NCI-H1436 treated with DMSO at 0.1 percent for 48 hours (cell line): Measurements from ENCODE around the gene CHRNE.
"Not testable (repeated sequence)": the region's sequence is repeated elsewhere in the genome, so short reads cannot be mapped to it uniquely, and the experiment has no call there.

ENCODE experiments used
- DNase-seq: peaks from one replicate; lab custom pipeline; 2025; lab: John Stamatoyannopoulos, UW

Gene CHRNE

DNA sequence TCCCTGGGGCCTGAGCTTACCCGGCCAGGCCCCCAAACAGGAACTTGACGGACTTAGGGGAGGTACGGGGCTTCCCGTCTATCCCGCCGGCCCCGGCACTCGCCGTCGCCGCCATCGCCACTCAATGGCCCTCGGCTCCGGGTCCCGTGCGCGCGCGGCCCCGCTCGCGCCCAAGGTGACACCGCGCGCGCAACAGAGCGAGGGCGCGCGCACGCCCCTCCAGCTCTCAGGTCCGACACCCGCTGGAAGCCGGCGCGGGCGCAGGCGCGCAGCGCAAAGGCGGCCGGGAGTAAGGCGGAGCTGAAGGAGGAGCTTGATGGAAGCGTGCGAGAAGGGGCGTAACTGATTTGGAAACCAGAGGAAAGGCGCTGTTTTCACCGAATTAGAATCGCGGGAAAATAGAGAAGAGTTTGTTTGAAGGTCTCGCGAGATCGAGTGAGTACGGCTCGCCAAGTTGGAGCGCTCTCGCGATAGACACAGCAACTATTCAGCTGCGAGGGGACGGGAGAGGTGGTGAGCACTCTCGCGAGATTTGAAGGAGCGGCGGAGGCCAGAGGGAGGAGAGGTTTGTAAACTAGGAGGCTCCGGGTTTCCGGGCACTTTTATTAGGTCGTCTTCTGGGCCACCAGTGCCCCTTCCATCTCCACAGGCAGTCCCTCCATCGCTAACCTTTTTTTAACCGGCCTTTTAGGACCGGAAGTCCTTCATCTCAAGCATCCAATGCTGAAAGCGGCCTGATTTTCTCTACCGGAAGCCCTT is 37.1 kb upstream of the CHRNE start, which contains the start of the genes RNF167 and SLC25A11:
Gene RNF167 (plus strand): TSS at position 473 of the 759 bp plus-strand sequence. CDS start 642 bp downstream, outside the sequence.
Gene SLC25A11 (minus strand): TSS at position 251 of the 759 bp plus-strand sequence. CDS start 136 bp downstream, at position 115.
- DNase-seq = peak; percentile 97

DNA sequence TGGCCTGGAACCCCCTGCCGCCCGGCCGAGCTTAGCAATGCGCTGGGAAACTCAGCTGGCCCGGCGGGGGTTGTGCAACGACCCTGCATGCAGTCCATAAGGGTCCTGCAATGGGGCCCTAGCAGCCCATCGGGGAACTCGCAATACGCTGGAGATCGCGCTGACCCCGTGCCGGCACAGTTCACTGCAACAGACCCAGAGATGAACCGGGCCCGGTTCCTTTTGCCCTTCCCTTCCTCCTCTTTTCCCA is 36.6 kb upstream of the CHRNE start:
- no peak for DNase-seq

DNA sequence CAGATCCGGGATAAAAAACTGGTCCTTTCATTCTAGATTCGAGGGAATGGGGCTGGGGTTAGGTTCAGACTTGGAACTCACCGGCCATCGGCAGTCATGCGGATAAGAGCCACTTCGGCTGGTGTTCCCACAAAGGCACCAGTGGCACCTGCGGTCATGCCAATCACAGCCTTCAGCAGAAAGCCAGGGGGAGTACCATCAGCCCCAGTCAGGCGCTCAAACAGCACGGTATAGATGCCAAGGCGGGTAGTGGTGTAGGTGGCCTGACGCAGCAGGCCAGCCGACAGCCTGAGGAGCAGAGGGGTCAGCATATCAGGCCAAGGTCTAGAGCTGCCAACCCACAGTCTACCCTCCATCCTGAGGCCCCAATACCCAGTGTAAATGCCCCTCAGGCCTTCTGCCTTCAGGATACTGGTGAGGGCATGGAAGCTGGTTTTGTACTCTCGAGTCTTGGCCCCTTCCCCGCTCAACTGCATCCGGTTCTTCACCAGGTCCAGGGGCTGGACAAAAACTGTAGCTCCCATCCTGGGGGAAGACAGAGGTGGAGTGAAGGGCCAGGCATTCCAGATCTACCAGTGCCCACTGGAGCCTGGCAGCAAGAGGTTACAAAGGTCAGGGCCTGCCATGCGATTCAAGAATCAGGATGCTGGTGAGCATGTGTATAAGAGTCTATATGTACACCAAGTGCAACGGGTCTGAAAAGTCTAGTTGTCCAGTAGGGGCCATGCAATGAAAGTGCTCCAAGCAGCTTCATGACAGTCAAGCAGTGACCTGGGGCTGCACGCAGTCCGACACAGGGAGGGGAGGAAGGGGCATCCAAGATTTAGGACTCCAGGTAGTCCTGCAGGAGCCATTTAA is 36.0 kb upstream of the CHRNE start:
- no peak for DNase-seq

DNA sequence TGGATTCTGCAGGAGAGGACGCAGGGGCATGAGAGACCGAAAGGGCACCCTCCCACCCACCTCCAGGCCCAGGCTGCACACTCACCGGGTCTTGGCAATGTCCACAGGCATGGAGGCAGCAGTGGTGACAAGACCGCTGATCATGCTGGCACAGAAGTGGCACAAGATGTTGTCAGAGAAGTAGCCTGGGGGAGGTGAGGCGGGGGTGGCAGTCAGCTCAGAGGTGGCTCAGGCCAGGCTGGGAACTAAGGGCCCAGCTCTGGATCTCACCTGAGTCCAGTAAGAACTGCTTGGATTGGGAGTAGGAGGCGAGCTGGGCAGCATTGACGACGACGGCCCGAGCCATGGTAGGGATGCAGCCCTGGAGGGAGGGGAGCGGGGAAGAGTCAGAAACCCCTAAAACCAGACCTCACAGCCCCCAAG is 35.2 kb upstream of the CHRNE start:
- DNase-seq = no peak

DNA sequence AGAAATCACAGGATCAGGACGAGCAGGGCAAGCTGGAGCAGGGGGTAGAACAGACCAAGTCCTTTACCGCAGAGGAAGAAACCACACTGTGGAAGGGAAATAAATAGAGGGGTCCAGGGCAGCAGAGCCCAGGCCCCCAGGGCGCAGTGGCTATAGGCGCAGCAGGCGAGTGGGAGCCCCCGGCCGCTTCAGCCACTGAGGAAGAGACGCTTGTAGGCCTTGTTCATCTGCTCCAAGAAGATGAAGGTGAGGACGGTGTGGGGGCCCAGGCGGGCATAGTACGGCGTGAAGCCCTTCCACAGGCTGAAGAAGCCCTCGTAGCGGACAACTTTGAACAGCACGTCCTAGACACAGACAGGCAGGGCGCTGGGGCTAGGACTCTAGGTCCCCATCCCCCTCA is 34.7 kb upstream of the CHRNE start:
- no peak for DNase-seq

DNA sequence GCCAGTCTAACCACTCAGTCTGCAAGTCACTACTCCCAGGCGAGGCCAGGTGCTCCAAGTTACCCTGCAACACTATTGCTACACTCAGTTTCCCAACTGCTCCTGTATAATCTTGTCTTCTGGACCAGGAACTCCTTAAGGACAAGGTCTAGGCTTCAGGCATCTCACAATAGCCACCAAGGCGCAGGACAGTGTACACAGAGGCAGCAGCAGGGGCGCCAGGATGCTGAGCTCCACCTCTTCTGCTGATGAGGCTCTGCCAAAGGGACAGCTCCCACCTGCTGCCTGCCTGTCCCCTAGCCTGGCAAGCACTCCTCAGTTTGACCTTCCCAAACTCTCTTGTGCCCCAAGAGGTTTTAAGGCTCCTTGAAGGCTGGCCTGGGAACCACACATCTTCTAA is 33.5 kb upstream of the CHRNE start:
- no peak for DNase-seq

DNA sequence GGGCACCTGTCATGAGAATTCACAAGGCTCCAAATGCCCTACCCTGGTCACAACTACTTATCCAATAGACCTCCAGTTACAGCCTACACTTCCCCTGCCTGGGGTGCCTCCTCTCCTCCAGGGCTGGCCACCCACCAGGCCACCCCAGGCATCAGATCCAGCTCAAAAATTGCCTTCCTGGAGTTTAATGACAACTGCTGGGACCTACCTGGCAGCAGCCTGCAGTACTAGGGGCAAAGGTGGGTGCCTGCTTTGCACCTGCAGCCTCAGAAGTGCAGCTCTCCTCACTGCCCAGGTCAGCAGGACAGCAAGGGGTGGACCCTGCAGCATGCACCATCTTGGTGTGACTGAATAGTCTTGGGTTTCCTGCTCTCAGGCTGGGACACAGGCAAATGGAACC is 32.8 kb upstream of the CHRNE start:
- DNase-seq = no peak

DNA sequence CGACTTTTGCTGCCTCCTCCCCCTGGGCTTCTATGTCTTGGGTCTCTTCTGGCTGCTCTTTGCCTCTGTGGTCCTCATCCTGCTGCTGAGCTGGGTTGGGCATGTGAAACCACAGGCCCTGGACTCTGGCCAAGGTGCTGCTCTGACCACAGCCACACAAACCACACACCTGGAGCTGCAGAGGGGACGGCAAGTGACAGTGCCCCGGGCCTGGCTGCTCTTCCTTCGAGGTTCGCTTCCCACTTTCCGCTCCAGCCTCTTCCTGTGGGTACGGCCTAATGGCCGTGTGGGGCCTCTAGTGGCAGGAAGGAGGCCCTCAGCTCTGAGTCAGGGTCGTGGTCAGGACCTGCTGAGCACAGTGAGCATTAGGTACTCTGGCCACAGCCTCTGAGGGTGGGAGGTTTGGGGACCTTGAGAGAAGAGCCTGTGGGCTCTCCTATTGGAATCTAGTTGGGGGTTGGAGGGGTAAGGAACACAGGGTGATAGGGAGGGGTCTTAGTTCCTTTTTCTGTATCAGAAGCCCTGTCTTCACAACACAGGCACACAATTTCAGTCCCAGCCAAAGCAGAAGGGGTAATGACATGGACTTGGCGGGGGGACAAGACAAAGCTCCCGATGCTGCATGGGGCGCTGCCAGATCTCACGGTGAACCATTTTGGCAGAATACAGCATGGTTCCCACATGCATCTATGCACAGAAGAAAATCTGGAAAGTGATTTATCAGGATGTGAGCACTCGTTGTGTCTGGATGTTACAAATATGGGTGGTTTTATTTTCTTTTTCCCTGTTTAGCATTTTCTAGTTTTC is 31.5 kb upstream of the CHRNE start:
- no peak for DNase-seq

DNA sequence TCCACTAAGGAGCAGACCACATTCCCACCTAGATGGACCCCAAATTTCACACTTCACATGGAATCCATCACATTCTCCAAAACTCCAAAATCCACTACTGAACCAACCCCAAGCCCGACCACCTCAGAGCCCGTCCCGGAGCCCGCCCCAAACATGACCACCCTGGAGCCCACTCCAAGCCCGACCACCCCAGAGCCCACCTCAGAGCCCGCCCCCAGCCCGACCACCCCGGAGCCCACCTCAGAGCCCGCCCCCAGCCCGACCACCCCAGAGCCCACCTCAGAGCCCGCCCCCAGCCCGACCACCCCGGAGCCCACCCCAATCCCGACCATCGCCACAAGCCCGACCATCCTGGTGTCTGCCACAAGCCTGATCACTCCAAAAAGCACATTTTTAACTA is 30.7 kb upstream of the CHRNE start:
- no peak for DNase-seq

DNA sequence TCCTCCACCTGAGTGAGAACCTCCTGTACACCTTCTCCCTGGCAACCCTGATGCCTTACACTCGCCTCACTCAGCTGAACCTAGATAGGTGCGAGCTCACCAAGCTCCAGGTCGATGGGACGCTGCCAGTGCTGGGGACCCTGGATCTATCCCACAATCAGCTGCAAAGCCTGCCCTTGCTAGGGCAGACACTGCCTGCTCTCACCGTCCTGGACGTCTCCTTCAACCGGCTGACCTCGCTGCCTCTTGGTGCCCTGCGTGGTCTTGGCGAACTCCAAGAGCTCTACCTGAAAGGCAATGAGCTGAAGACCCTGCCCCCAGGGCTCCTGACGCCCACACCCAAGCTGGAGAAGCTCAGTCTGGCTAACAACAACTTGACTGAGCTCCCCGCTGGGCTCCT is 29.9 kb upstream of the CHRNE start:
- DNase-seq = no peak

DNA sequence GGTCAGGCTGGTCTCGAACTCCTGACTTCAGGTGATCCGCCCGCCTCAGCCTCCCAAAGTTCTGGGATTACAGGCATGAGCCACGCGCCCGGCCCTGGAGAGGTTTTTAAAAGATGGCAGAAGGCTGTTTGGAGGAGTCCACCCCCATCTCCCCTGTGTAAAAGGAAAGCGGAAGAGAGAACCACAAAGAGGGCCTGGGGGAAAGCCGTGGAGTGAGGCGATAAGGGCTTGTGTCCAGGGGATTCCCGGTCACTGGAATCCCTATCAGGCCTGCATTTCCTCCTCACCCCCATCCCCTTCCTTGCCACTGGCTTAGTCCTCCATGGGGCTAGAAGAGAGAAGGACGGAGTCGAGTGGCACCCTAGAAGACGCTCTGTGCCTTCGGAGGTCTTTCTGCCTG is 29.1 kb upstream of the CHRNE start, which contains the start of gene GP1BA:
Gene GP1BA (plus strand): TSS at position 315 of the 400 bp plus-strand sequence. CDS start 328 bp downstream, outside the sequence.
- DNase-seq = no peak

DNA sequence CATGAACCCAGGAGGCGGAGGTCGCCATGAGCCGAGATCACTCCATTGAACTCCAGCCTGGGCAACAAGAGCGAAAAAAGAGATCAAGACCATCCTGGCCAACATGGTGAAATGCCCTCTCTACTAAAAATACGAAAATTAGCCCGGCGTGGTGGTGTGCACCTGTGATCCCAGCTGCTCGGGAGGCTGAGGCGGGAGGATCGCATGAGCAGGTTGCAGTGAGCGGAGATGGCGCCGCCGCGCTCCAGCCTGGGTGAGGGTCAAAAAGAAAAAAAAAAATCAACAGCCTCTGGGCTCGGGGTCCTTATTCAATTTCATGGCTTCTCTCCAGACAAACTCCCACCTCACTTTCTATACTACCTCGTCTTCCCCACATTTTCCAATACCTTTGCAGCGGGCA is 26.0 kb upstream of the CHRNE start:
- no peak for DNase-seq

DNA sequence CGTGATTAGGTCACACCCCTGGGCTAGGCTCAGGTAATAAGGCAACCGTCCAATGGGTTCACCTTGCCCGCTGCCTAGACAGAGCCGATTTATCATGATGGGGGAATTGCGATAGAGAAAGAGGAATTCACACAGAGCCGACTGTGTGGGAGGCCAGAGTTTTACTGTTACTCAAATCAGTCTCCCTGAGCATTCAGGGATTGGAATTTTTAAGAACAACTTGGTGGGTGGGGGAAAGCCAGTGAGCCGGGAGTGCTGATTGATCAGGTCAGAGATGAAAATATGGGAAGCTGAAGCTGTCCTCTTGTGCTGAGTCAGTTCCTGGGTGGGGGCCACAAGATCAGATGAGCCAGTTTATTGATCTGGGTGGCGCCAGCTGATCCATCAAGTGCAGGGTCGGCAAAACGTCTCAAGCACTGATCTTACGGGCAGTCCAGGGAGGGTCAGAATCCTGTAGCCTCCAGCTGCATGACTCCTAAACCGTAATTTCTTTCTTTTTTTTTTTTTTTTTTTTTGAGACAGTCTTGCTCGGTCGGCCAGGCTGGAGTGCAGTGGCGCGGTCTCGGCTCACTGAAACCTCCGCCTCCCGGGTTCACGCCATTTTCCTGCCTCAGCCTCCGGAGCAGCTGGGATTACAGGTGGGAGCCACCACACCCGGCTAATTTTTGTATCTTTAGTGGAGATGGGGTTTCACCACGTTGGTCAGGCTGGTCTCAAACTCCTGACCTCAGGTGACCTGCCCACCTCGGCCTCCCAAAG is 23.9 kb upstream of the CHRNE start:
- DNase-seq = not testable (repeated sequence)

DNA sequence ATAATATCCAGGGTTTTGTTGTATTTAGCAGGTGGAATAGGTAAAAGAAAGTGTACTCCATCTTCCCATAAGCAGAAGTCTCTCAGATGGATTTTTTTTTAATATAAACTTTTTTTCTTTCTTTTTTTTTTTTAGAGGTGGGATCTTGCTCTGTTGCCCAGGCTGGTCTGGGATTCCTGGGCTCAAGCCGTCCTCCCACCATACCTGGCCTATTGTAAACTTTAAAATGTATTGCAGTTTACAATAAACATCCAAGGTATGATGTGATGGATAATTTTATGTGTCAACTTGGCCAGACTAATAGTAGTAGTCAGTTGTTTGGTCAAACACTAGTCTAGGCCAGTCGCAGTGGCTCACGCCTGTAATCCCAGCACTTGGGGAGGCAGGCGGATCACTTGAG is 18.4 kb upstream of the CHRNE start:
- no peak for DNase-seq

DNA sequence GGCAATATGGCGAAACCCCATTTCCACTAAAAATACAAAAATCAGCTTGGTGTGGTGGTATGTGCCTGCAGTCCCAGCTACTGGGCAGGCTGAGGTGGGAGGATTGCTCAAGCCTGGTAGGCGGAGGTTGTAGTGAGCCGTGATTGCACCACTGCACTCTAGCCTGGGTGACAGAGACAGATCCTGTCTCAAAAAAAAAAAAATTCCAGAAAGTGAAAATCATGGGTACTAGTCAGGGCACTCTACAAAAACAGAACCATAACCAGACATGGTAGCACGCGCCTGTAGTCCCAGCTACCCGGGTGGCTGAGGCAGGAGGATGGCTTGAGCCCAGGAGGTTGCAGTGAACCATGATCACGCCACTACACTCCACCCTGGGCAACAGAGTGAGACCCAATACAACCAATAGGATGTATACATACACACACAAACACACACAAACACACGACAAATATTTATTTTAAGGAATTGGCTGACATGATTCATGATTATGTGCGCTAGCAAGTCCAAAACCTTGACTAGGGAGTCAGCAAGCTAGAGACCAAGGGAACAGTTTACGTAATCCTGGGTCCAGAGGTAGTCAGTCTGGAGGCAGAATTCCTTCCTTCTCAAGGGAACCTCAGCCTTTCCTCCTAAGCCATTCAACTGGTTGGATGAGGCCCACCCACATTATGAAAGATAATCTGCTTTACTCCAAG is 17.6 kb upstream of the CHRNE start:
- no peak for DNase-seq

DNA sequence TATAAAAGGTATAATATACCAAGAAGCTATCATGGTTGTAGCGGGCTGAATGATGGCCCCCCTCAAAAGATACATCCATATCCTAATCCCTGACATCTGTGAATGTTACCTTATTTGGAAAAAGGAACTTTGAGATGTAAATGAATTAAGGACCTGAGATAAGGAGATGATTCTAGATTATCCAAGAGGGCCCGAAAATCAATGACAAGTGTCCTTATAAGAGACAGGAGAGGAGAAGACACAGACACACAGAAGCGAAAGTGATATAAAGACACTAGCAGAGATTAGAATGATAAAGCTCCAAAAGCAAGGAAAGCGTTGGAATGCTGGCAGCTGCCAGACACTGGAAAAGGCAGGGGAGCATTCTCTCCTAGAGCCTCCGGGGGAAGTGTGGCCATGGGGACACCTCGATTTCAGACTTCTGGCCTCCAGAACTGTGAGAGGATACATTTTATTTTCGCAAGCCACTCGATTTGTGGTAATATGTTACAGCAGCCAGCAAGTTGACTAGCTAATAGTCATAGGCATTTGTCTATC is 16.7 kb upstream of the CHRNE start:
- DNase-seq = no peak

DNA sequence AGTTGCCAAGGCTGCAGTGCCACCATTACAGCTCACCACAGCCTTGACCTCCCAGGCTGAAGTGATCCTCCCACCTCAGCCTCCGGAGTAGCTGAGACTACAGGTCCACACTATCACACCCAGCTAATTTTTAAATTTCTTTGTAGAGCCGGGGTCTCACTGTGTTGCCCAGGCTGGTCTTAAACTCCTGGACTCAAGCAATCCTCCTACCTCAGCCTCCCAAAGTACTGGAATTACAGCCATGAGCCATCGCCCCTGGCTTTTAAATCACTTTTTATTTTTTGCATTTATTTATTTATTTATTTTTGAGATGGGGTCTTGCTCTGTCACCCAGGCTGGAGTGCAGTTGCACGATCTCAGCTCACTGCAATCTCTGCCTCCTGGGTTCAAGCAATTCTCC is 11.7 kb upstream of the CHRNE start:
- DNase-seq = not testable (repeated sequence)

DNA sequence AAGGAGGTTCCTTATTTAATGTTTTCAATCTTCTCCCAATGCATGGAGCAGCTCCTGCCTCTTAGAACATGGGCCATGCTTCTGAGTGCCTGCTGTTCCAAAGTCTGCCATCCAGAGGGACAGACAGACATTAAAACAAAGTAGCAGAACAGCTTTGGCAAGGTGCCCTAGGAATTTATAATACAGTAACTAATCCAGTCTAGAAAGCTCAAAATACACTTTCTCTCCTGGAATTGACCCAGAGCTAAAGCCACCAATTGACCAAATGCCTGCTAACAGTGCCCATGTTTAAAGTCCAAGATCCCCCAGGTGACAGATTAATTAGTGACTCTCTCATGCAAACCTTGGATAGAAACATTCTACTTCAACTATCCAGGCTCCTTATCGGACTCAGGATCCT is 11.1 kb upstream of the CHRNE start:
- no peak for DNase-seq

DNA sequence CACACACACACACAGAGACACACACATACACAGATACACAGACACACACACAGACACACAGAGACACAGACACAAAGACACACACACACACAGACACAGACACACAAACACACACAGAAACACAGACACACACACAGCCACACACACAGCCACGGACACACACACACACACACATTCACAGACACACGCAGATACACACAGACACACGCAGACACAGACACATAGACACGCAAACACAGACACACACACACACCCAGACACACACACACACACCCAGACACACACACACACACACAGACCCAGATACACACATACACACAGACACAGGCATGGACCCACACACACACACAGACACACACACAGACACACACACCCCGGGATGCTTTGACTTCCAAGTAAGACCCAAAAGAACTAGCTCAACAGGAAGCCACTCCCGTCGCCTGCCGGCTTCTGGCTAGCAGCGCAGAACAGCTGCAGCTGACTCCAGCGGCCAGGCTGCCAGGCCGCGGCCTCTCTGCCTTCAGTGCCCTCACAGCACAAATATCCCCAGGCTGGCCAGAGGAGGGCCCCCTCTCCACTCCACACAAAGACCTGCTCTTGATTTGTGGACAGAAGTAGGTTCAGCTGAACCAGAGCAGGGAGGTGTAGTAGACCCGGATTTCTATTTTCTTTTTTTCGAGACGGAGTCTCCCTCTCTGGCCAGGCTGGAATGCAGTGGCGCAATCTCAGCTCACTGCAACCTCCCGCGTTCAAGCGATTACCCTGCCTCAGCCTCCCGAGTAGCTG is 6.0 kb upstream of the CHRNE start:
- no peak for DNase-seq

DNA sequence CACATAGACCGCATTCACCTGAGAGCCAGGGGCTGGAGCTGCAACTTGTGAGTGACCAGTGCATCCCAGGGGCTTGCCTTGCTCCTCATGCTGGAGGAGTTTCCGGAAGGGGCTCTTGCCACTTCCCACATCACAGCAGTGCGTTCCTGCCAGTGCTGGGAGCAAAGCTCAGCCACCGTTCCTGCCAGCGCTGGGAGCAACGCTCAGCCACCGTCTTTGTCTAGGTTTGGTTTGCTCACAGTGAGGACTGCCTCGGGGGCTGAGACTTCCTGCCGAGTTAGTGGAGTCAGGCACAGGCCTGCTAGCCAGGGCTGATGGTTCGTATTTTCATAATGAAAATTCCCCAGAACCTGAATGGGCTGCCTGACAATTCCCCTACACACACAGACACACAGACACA is 5.4 kb upstream of the CHRNE start:
- no peak for DNase-seq
